IMR-90 (cell line): ENCODE results near the gene FKBP4. TPM values are rescaled to one million over a fixed set of nuclear protein-coding genes. Genes with fewer than 3 reads are reported as not detected.

Source experiments
- ATAC-seq: fragments of 200-7000 bp; cut with Tn5 transposase; 2 replicates; pipeline ENCODE4 v1.9.1; 2020; ENCODE audit warnings: low read depth, mild to moderate bottlenecking, moderate library complexity
- BruUV-seq: library from RNA; stranded (reverse); fragments of 400-500 nt; replicated peaks from 2 replicates; lab custom pipeline; 2021; lab: Mats Ljungman, UMichigan
- CTCF ChIA-PET: fragments of 300-600 bp; formaldehyde crosslinking; extraction: SDS; loops from one replicate; lab custom pipeline; 2021; ENCODE audit warnings: antibody characterized with exemption; lab: Yijun Ruan, JAX
- POLR2A ChIA-PET: fragments of 300-600 bp; sonication (Branson Sonifier 250); formaldehyde crosslinking; loops from one replicate; lab custom pipeline; 2022; ENCODE audit warnings: antibody characterized with exemption; ENCODE audit not compliant: unreplicated experiment; lab: Charles Lee
- DNase-seq: peaks from one replicate; pipeline ENCODE4 v3.0.0; 2013
- H2AFZ ChIP-seq: replicated peaks from 2 replicates; pipeline ENCODE3; 2013; ENCODE audit warnings: low read length, mild to moderate bottlenecking; ENCODE audit not compliant: poor library complexity
- H2AK5ac ChIP-seq: 2 replicates; pipeline ENCODE4 v1.6.1; 2013; ENCODE audit warnings: low read depth, low read length, inconsistent platforms
- H2AK9ac ChIP-seq: replicated peaks from 2 replicates; pipeline ENCODE3; 2013; ENCODE audit warnings: mild to moderate bottlenecking, low read depth, low read length, moderate library complexity; ENCODE audit not compliant: poor library complexity
- H2BK120ac ChIP-seq: 2 replicates; pipeline ENCODE4 v1.6.1; 2013; ENCODE audit warnings: low read depth, low read length, inconsistent platforms
- H2BK15ac ChIP-seq: 3 replicates; pipeline ENCODE4 v1.6.1; 2013; ENCODE audit warnings: low read depth, low read length, inconsistent platforms
- H2BK20ac ChIP-seq: 2 replicates; pipeline ENCODE4 v1.6.1; 2013; ENCODE audit warnings: low read depth, mild to moderate bottlenecking, inconsistent platforms, low read length, moderate library complexity
- H2BK5ac ChIP-seq: 2 replicates; pipeline ENCODE4 v1.6.1; 2013; ENCODE audit warnings: mild to moderate bottlenecking, low read depth, low read length, inconsistent platforms; ENCODE audit not compliant: poor library complexity, severe bottlenecking
- H3K14ac ChIP-seq: replicated peaks from 2 replicates; pipeline ENCODE4 v1.6.1; 2013; ENCODE audit warnings: low read depth, low read length, inconsistent platforms
- H3K18ac ChIP-seq: 2 replicates; pipeline ENCODE4 v1.6.1; 2013; ENCODE audit warnings: low read depth, low read length, control low read depth
- H3K23ac ChIP-seq: 2 replicates; pipeline ENCODE4 v1.6.1; 2013; ENCODE audit warnings: low read depth, low read length, inconsistent platforms
- H3K27ac ChIP-seq: 2 replicates; pipeline ENCODE4 v1.5.1; 2013; ENCODE audit warnings: mild to moderate bottlenecking, control low read depth, low read length; ENCODE audit not compliant: insufficient read depth
- H3K27me3 ChIP-seq: 2 replicates; pipeline ENCODE4 v1.6.1; 2013; ENCODE audit warnings: low read length; ENCODE audit not compliant: control insufficient read depth, insufficient read depth
- H3K36me3 ChIP-seq: 2 replicates; pipeline ENCODE4 v1.6.1; 2013; ENCODE audit warnings: low read length, mixed read lengths; ENCODE audit not compliant: control insufficient read depth, insufficient read depth
- H3K4ac ChIP-seq: 2 replicates; pipeline ENCODE4 v1.6.1; 2013; ENCODE audit warnings: low read depth, low read length, inconsistent platforms
- H3K4me1 ChIP-seq: 2 replicates; pipeline ENCODE4 v1.6.1; 2013; ENCODE audit warnings: low read length, mixed read lengths; ENCODE audit not compliant: control insufficient read depth, insufficient read depth
- H3K4me2 ChIP-seq: 2 replicates; pipeline ENCODE4 v1.6.1; 2013; ENCODE audit warnings: low read depth, mild to moderate bottlenecking, control low read depth, low read length, moderate library complexity
- H3K4me3 ChIP-seq: 2 replicates; pipeline ENCODE4 v1.5.1; 2013; ENCODE audit warnings: low read depth, mild to moderate bottlenecking, control low read depth, low read length, moderate library complexity; ENCODE audit not compliant: insufficient read depth
- H3K56ac ChIP-seq: 2 replicates; pipeline ENCODE4 v1.6.1; 2013; ENCODE audit warnings: low read length, inconsistent platforms; ENCODE audit not compliant: insufficient read depth; ENCODE audit errors: extremely low read depth
- H3K79me1 ChIP-seq, 2 experiments: 2 replicates each; pipeline ENCODE4 v1.6.1; 2013; ENCODE audit warnings: low read length in 2 of 2, inconsistent platforms in 1 of 2, low read depth in 1 of 2
- H3K9ac ChIP-seq: 2 replicates; pipeline ENCODE4 v1.6.1; 2013; ENCODE audit warnings: low read depth, low read length, control low read depth
- H3K9me1 ChIP-seq: 2 replicates; pipeline ENCODE4 v1.6.1; 2013; ENCODE audit warnings: low read length, inconsistent platforms; ENCODE audit not compliant: insufficient read depth
- H3K9me3 ChIP-seq: 2 replicates; pipeline ENCODE4 v1.6.1; 2013; ENCODE audit warnings: low read length; ENCODE audit not compliant: control insufficient read depth, insufficient read depth
- H4K20me1 ChIP-seq: 2 replicates; pipeline ENCODE4 v1.6.1; 2013; ENCODE audit warnings: low read length, inconsistent platforms; ENCODE audit not compliant: insufficient read depth
- H4K5ac ChIP-seq: 2 replicates; pipeline ENCODE4 v1.6.1; 2013; ENCODE audit warnings: mild to moderate bottlenecking, low read depth, low read length, control low read depth
- H4K8ac ChIP-seq, 2 experiments: 2 replicates each; pipeline ENCODE4 v1.6.1; 2013; ENCODE audit warnings: low read depth in 2 of 2, low read length in 2 of 2, control low read depth in 1 of 2, inconsistent platforms in 1 of 2
- H4K91ac ChIP-seq: 2 replicates; pipeline ENCODE4 v1.6.1; 2013; ENCODE audit warnings: low read depth, low read length, inconsistent platforms; ENCODE audit not compliant: insufficient read depth
- BHLHE40 ChIP-seq: fragments of 150-350 bp; IDR thresholded peaks from 2 replicates; pipeline ENCODE4 v1.6.1; 2016; ENCODE audit warnings: mild to moderate bottlenecking, low read depth, low read length
- CEBPB ChIP-seq: IDR thresholded peaks from 2 replicates; pipeline ENCODE4 v1.6.1; 2012; ENCODE audit warnings: low read depth, low read length, improper control_type of control experiment
- CHD1 ChIP-seq: IDR thresholded peaks from 2 replicates; pipeline ENCODE4 v1.6.1; 2012; ENCODE audit warnings: low read depth, low read length, improper control_type of control experiment
- FOS ChIP-seq: fragments of 150-350 bp; IDR thresholded peaks from 2 replicates; pipeline ENCODE4 v1.6.1; 2016; ENCODE audit warnings: low read depth, low read length
- MAFK ChIP-seq: IDR thresholded peaks from 2 replicates; pipeline ENCODE4 v1.6.1; 2012; ENCODE audit warnings: low read depth, low read length, improper control_type of control experiment
- MAZ ChIP-seq: IDR thresholded peaks from 2 replicates; pipeline ENCODE4 v1.6.1; 2012; ENCODE audit warnings: low read depth, mild to moderate bottlenecking, low read length, improper control_type of control experiment, moderate library complexity, borderline replicate concordance
- MXI1 ChIP-seq: IDR thresholded peaks from 2 replicates; pipeline ENCODE4 v1.6.1; 2012; ENCODE audit warnings: low read depth, mild to moderate bottlenecking, low read length, moderate library complexity, borderline replicate concordance
- NFE2L2 ChIP-seq: fragments of 150-350 bp; IDR thresholded peaks from 2 replicates; pipeline ENCODE4 v1.6.1; 2016; ENCODE audit warnings: low read depth, mild to moderate bottlenecking, low read length
- POLR2A ChIP-seq: IDR thresholded peaks from 2 replicates; pipeline ENCODE4 v1.6.1; 2012; ENCODE audit warnings: mild to moderate bottlenecking, low read depth, low read length
- RAD21 ChIP-seq: IDR thresholded peaks from 2 replicates; pipeline ENCODE4 v1.6.1; 2012; ENCODE audit warnings: low read length, improper control_type of control experiment
- RCOR1 ChIP-seq: IDR thresholded peaks from 2 replicates; pipeline ENCODE4 v1.6.1; 2012; ENCODE audit warnings: mild to moderate bottlenecking, low read length, improper control_type of control experiment; ENCODE audit not compliant: insufficient replicate concordance
- RFX5 ChIP-seq: IDR thresholded peaks from 2 replicates; pipeline ENCODE4 v1.8.0; 2012; ENCODE audit warnings: low read depth, mild to moderate bottlenecking, low read length, moderate library complexity
- SMC3 ChIP-seq: fragments of 150-350 bp; IDR thresholded peaks from 2 replicates; pipeline ENCODE4 v1.6.1; 2016; ENCODE audit warnings: low read depth, mild to moderate bottlenecking, antibody characterized with exemption, low read length, moderate library complexity
- WGBS, 2 experiments: methylation state at CpG; one replicate each; pipeline versions ENCODE4 v1.1.5 to v1.1.7; 2013; ENCODE audit warnings: missing lambda C conversion rate in 2 of 2; ENCODE audit not compliant: insufficient read length in 1 of 2; ENCODE audit errors: extremely low coverage in 2 of 2; 5-methylcytosine and 5-hydroxymethylcytosine counted together
- dilution Hi-C: fragments of 300-500 bp; cut with HindIII; formaldehyde crosslinking; loops from one replicate; pipeline ENCODE4 v1.14.3; 2018; ENCODE audit warnings: low sequenced_read_pairs; ENCODE audit not compliant: unreplicated experiment
- in situ Hi-C: fragments of 300-500 bp; cut with MboI; formaldehyde crosslinking; loops from 3 replicates; pipeline ENCODE4 v1.14.3; 2019; ENCODE audit warnings: low sequenced_read_pairs, inconsistent platforms, mixed read lengths
- intact Hi-C: fragments of 100-400 bp; cut with micrococcal nuclease; formaldehyde crosslinking; loops from 2 replicates; pipeline ENCODE4 v1.10.0; 2022
- polyA plus RNA-seq, 3 experiments: library from polyadenylated mRNA; depleted of rRNA; stranded (reverse); fragments of >200 nt; gene quantifications; 2 replicates each; pipeline ENCODE4 v1.2.3, GENCODE V29; 2012; ENCODE audit warnings: low replicate concordance in 1 of 3
- total RNA-seq: library from RNA; depleted of rRNA; stranded (reverse); fragments of >200 nt; gene quantifications from 2 replicates; pipeline ENCODE4 v1.2.3, GENCODE V29; 2012
- TF ChIP-seq, protein P1 (sequence below): fragments of 150-350 bp; IDR thresholded peaks from 2 replicates; pipeline ENCODE4 v1.6.1; 2016; ENCODE audit warnings: low read depth, mild to moderate bottlenecking, low read length, moderate library complexity, borderline replicate concordance
- TF ChIP-seq, protein P2 (sequence below): fragments of 150-350 bp; IDR thresholded peaks from 2 replicates; pipeline ENCODE4 v1.6.1; 2017; ENCODE audit warnings: mild to moderate bottlenecking, antibody characterized with exemption, low read length, low read depth
- TF ChIP-seq, protein P3 (sequence below): conservative IDR thresholded peaks from 2 replicates; pipeline ENCODE4 v1.5.1; 2012; ENCODE audit warnings: mild to moderate bottlenecking, low read depth, low read length, improper control_type of control experiment

The FKBP4 gene
- total and polyA plus RNA-seq, 2 of the 4 experiments (the other 2 are of a cell fraction), result 35.7 to 36.0 TPM

DNA sequence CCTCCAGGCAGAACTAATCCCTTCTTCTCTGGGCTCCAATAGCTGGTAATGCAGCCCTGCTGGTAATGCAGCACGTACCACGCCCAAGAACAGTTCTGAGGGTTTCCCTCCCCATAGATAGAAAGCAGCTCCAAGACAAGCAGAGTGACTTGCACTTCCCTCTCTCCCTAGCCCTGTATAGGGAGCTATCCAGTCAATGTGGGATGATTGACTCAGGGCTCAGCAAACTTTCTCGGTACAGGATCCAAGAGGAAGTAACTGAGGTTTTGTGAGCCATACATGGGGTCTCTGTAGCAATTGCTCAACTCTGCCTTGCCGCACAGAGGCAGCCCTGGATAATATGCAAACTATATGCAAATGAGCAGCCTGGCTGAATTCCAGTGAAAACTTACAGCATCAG, 15.5 kb upstream of the FKBP4 start:
- Histone ChIP-seq H3K4me3 (no peak overlapping the region), H3K27ac (no peak overlapping the region), H3K27me3 (peaks cover 61% of the 10 kb centered on the region), H3K79me1 (no peaks in the 10 kb centered on the region), H4K20me1 (peaks cover 3% of the 10 kb centered on the region; the same call in 1 of the 2 replicates), H4K5ac (no peak overlapping the region), H2AFZ (no peak overlapping the region), H3K9me1 (no peaks in the 10 kb centered on the region), H3K9me3 (no peaks in the 10 kb centered on the region), H2BK5ac (no peak overlapping the region), H3K56ac (no peak overlapping the region), H2BK120ac (no peak overlapping the region), H3K23ac (no peak overlapping the region), H3K36me3 (no peaks in the 10 kb centered on the region), H3K4ac (no peak overlapping the region), H3K14ac (no peak overlapping the region), H3K4me1 (no peaks in the 10 kb centered on the region), H4K8ac (no peak overlapping the region), H2AK9ac (no peak overlapping the region), H3K18ac (no peak overlapping the region), H3K4me2 (no peak overlapping the region), H3K9ac (no peak overlapping the region), H2BK15ac (no peak overlapping the region), H4K91ac (no peak overlapping the region), H2BK20ac (no peak overlapping the region), H2AK5ac (no peak overlapping the region)
- WGBS, 2 experiments, result no CpG with 5 or more reads among the region's 4 CpGs
- POLR2A ChIA-PET, result no interaction called here
- no TSS peak for BruUV-seq
- DNase-seq (no peak), ATAC-seq (no peak)
- CTCF ChIA-PET, result no interaction called here
- intact Hi-C loops (no loop called here), in situ Hi-C loops (no loop called here), dilution Hi-C loops (no loop called here)
- TF ChIP-seq FOS (no peak), NFE2L2 (no peak), RCOR1 (no peak), MAZ (no peak), SMC3 (no peak), CEBPB (no peak), CHD1 (no peak), RAD21 (no peak), MXI1 (no peak), POLR2A (no peak), MAFK (no peak), RFX5 (no peak), BHLHE40 (no peak)
- TF ChIP-seq, protein P1, sequence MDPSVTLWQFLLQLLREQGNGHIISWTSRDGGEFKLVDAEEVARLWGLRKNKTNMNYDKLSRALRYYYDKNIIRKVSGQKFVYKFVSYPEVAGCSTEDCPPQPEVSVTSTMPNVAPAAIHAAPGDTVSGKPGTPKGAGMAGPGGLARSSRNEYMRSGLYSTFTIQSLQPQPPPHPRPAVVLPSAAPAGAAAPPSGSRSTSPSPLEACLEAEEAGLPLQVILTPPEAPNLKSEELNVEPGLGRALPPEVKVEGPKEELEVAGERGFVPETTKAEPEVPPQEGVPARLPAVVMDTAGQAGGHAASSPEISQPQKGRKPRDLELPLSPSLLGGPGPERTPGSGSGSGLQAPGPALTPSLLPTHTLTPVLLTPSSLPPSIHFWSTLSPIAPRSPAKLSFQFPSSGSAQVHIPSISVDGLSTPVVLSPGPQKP, result no peak
- TF ChIP-seq, protein P2, sequence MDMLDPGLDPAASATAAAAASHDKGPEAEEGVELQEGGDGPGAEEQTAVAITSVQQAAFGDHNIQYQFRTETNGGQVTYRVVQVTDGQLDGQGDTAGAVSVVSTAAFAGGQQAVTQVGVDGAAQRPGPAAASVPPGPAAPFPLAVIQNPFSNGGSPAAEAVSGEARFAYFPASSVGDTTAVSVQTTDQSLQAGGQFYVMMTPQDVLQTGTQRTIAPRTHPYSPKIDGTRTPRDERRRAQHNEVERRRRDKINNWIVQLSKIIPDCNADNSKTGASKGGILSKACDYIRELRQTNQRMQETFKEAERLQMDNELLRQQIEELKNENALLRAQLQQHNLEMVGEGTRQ, result no peak
- TF ChIP-seq, protein P3, sequence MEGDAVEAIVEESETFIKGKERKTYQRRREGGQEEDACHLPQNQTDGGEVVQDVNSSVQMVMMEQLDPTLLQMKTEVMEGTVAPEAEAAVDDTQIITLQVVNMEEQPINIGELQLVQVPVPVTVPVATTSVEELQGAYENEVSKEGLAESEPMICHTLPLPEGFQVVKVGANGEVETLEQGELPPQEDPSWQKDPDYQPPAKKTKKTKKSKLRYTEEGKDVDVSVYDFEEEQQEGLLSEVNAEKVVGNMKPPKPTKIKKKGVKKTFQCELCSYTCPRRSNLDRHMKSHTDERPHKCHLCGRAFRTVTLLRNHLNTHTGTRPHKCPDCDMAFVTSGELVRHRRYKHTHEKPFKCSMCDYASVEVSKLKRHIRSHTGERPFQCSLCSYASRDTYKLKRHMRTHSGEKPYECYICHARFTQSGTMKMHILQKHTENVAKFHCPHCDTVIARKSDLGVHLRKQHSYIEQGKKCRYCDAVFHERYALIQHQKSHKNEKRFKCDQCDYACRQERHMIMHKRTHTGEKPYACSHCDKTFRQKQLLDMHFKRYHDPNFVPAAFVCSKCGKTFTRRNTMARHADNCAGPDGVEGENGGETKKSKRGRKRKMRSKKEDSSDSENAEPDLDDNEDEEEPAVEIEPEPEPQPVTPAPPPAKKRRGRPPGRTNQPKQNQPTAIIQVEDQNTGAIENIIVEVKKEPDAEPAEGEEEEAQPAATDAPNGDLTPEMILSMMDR, result no peak
